Measurements from ENCODE around the gene GZMM.

The GZMM gene

DNA sequence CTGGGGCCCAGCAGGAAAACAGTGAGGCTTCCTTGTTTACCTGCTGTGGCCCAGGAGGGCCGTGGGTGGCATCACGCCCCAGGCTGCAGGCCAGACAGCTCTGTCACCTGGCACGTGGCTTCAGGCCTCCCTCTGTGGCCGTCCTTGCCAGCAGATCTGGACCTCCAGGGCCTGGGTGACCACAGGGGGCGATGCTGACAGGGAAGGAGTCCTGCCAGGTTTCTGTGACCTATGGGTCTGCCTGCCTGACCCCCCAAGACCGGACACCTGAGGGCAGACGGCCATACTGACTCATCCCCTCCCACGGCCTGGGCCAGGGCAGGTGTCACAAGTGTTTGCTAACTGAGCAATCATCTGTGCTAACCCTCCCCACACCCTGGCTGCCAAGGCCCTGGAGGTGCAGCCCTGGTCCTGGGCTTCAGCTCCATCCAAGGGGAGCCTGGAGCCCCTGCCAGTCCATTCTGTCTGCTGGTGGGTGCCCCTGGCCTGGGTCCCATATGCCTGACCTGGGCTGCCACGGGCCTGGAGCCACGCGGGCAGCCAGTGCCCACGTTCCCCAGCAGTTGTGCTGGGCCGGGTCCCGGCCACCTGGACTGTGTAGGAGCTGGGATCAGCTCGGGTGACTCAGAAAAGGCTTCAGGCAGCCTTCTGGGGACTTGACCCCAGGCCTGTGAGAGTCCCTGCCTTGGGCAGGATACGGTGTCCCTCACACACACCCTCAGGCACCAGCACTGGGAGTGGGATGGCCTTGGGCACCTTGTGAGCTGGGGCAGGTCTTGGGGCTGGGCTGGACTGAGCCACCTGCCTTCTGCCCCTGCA is 8.6 kb upstream of the GZMM start:
- no peak for DNase-seq

DNA sequence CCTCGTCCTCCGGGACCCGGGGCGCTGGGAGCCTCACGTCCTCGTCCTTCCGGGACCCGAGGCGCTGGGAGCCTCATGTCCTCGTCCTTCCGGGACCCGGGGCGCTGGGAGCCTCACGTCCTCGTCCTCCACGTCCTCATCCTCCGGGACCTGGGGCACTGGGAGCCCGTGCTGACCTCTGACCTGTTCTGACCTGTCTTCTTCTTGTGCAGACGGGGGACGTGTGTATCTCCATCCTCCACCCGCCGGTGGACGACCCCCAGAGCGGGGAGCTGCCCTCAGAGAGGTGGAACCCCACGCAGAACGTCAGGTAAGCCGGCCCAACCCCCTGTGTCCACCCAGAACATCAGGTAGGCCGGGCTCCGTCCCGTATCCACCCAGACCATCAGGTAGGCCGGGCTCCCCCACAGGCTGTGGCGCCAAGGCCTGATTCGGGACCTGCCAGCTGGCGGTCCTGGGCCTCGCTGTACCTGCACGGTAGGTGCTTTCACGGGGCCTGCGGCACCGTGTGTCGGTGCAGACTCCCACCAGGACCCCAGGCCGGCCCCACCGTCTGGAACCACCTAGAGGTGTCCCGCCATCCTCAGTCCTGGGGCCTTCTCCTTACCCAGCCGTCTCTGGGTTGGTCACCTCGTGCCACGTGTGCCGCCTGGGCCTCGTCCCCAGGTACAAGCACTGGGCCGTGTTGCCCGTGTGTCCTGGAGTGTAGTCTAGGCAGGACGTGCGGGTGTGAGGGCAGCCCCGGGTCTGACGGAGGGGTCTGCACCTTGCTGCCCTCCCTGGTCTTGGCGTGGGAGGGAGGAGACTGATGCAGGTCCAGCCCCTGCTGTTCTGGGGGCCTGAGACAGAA is 7.6 kb upstream of the GZMM start:
- DNase-seq: no peak

DNA sequence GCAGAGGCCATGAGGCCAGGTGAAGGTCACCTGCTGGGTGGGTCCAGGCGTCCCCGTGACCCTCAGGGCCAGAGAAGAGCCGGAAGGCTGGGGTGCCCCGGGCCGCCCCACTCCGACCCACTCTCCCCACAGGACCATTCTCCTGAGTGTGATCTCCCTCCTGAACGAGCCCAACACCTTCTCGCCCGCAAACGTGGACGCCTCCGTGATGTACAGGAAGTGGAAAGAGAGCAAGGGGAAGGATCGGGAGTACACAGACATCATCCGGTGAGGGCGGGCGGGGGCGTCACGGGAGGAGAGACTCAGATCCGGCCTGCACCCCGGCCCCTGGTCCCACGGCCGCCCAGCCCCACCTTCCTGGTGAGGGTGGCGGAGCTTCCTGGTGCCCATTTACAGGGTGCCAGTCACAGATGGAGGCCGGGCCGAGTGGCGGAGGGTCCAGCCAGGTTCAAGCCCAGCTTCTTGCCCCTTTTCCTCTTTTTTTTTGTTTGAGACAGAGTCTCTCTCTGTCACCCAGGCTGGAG is 6.9 kb upstream of the GZMM start:
- no peak for DNase-seq

DNA sequence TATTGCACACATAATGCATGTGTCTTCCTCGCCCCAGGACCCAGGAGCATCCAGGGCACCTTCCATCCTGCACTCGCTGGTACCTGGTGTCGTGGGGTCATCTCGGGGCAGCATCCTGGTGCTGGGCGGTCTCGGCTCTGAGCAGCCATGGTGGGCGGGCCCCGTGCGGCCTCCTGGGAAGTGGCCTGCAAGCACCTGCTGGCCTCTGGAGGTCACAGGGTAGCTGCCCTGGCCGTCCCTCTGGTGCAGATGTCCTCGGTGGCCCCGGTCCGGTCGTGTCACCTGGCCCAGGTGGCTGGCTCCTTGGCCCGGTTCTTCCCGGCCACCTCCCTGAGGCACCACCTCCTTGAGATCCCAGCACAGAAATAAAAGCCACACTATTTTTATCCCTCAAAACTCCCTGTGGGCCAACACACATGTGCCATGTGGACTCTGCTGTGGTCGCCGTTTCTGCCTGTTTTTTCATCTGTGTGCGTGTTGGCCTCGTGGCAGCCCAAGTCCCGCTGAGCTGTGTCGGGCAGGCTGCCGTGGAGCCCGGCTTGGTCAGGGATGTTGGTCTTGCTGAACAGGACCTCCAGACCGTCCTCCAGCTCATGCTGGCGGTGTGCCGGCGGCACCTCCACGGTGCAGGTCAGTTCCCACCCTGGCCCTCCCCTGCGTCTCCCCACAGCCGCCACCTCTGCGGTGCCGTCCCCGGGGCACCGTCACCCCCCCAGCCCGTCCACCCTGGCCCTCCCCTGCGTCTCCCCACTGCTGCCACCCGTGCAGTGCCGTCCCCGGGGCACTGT is 5.0 kb upstream of the GZMM start:
- no peak for DNase-seq

- no peak for DNase-seq
Measured at GRCh38 chr19:539429-540030, 4.3 kb upstream of the GZMM start.

DNA sequence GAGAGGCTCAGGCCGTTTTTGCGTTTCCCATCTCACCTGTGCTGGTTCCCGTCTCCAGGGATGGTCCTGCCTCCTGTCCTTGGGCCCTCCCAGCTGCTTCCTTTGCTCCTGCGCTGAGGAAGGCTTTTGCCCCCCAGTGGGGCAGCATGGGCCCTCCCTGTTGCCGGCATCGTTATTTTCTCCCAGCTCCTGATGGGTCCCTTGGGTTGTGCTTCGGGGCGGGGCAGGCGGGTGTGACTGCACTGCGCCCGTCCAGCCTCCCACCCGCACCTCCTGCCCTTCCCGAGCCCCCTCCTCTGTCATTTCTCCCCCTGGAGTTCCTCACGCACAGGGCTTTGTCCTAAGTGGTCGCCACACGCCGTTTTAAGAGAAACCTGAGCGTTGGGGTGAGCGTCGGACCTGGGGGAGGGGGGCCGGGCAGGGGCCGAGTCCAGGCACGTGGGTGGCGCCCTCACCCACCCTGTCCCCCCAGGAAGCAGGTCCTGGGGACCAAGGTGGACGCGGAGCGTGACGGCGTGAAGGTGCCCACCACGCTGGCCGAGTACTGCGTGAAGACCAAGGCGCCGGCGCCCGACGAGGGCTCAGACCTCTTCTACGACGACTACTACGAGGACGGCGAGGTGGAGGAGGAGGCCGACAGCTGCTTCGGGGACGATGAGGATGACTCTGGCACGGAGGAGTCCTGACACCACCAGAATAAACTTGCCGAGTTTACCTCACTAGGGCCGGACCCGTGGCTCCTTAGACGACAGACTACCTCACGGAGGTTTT is 2.8 kb upstream of the GZMM start:
- no peak for DNase-seq

DNA sequence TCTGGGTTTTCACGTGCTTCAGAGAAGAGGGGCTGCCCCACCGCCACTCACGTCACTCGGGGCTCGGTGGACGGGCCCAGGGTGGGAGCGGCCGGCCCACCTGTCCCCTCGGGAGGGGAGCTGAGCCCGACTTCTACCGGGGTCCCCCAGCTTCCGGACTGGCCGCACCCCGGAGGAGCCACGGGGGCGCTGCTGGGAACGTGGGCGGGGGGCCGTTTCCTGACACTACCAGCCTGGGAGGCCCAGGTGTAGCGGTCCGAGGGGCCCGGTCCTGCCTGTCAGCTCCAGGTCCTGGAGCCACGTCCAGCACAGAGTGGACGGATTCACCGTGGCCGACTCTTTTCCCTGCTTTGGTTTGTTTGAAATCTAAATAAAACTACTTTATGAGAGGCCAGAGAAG is 2.2 kb upstream of the GZMM start:
- no peak for DNase-seq

GRCh38 chr19:542173-542866 is 1.5 kb upstream of the GZMM start:
- DNase-seq: no peak

- DNase-seq: no peak
Measured at GRCh38 chr19:547117-547516, 3.3 kb downstream of the GZMM start.

DNA sequence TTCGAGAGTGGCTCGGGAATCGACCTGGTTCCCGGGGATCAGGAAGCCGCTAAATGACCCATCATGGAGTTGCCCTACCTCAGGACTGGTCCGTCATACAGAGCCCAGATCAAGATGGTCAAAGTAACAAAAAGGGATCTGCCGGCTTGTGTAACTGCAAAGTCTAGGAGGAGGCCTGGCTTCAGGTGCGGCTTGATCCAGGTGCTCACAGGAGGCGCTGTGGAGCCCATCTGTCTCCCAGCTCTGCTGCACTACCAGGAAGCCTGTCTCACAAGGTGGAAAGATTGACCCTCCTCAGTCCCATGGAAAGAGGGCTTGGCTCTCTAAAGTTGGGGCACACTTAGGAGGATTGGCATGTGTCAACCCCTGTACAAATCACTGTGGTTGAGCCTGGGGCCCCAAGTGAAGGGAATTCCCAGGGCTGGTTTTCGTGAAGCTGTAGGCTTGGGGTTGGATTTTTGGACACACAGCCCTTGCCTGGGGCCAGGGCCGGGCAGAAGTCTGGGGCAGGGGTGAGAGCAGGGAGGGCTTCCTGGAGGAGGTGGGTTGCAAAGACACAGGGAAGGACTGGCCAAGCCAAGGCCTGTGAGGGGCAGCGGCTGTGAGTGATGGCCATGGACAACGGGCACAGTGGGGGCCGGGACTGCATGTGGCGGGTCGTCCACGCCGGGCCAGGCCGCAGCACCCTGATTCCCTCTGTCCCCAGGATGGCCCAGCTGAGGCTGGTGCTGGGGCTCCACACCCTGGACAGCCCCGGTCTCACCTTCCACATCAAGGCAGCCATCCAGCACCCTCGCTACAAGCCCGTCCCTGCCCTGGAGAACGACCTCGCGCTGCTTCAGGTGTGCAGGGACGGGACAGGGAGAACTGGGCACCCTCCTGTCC is 4.2 kb downstream of the GZMM start:
- DNase-seq: no peak

GRCh38 chr19:548886-549830 is 5.3 kb downstream of the GZMM start:
- DNase-seq: no peak

GRCh38 chr19:554817-555216 is 11.0 kb downstream of the GZMM start:
- no peak for DNase-seq

DNA sequence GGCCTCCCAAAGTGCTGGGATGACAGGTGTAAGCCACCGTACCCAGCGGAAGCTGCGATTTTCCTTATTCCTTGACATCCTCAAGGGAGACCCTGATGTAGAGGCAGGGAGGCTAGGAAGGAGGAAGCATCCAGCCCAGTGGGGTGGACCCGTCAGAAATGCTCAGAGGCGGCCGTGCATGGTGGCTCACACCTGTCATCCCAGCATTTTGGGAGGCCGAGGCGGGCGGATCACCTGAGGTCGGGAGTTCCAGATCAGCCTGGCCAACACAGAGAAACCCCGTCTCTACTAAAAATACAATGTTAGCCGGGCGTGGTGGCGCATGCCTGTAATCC is 11.6 kb downstream of the GZMM start:
- DNase-seq: no peak

GRCh38 chr19:556611-557382 is 12.9 kb downstream of the GZMM start:
- no peak for DNase-seq

GRCh38 chr19:558770-559439 is 15.1 kb downstream of the GZMM start:
- DNase-seq: no peak

- DNase-seq: no peak
Measured at GRCh38 chr19:560121-560520, 16.3 kb downstream of the GZMM start.

GRCh38 chr19:566403-566802 is 22.6 kb downstream of the GZMM start:
- DNase-seq: no peak

GRCh38 chr19:566844-567243 is 23.0 kb downstream of the GZMM start:
- no peak for DNase-seq

Measured in cortex of kidney (tissue), 1 donor.